Immature natural killer cell (primary cell): ENCODE measurements around the gene EZH2. TPM values are rescaled to one million over a fixed set of nuclear protein-coding genes. Genes with fewer than 3 reads are reported as not detected.
A peak's percentile ranks its signal among the peaks of the same experiment; 100 is the strongest.

ENCODE experiments used
- DNase-seq, 3 donors: peaks; one replicate each; pipeline ENCODE4 v3.0.0; 2022; ENCODE audit warnings: mixed read lengths in 1 of 3
- H3K27ac Mint-ChIP-seq, 6 donors: one replicate each; pipeline ENCODE4 v1.8.0; 2020; ENCODE audit warnings: mixed read lengths in 6 of 6, mild to moderate bottlenecking in 5 of 6, inconsistent platforms in 4 of 6, moderate library complexity in 3 of 6
- H3K27me3 Mint-ChIP-seq, 3 donors: one replicate each; pipeline ENCODE4 v1.8.0; 2020 to 2021; ENCODE audit warnings: low read depth in 3 of 3, mild to moderate bottlenecking in 3 of 3, mixed read lengths in 3 of 3, moderate library complexity in 3 of 3, inconsistent platforms in 1 of 3
- H3K36me3 Mint-ChIP-seq, 3 donors: one replicate each; pipeline ENCODE4 v1.8.0; 2020; ENCODE audit warnings: mixed read lengths in 3 of 3, inconsistent platforms in 2 of 3, mild to moderate bottlenecking in 2 of 3
- H3K4me1 Mint-ChIP-seq, 2 donors: one replicate each; pipeline ENCODE4 v1.8.0; 2020; ENCODE audit warnings: inconsistent platforms in 2 of 2, mild to moderate bottlenecking in 2 of 2, mixed read lengths in 2 of 2, moderate library complexity in 1 of 2
- H3K4me3 Mint-ChIP-seq, 5 donors: one replicate each; pipeline ENCODE4 v1.8.0; 2020; ENCODE audit warnings: mild to moderate bottlenecking in 5 of 5, mixed read lengths in 5 of 5, inconsistent platforms in 3 of 5, moderate library complexity in 3 of 5
- H3K9me3 Mint-ChIP-seq, 6 donors: one replicate each; pipeline ENCODE4 v1.8.0; 2020; ENCODE audit warnings: mild to moderate bottlenecking in 6 of 6, mixed read lengths in 6 of 6, inconsistent platforms in 4 of 6, moderate library complexity in 3 of 6
- polyA plus RNA-seq, 3 donors: library from polyadenylated mRNA; unstranded; fragments of 300-500 nt; fragmentation: Illumina TruSeq; gene quantifications; one replicate each; pipeline ENCODE4 v1.2.3, GENCODE V29; 2021

Gene EZH2
- polyA plus RNA-seq, 3 donors from 2014 or later = 5.0 to 9.5 (median 6.6) TPM

DNA sequence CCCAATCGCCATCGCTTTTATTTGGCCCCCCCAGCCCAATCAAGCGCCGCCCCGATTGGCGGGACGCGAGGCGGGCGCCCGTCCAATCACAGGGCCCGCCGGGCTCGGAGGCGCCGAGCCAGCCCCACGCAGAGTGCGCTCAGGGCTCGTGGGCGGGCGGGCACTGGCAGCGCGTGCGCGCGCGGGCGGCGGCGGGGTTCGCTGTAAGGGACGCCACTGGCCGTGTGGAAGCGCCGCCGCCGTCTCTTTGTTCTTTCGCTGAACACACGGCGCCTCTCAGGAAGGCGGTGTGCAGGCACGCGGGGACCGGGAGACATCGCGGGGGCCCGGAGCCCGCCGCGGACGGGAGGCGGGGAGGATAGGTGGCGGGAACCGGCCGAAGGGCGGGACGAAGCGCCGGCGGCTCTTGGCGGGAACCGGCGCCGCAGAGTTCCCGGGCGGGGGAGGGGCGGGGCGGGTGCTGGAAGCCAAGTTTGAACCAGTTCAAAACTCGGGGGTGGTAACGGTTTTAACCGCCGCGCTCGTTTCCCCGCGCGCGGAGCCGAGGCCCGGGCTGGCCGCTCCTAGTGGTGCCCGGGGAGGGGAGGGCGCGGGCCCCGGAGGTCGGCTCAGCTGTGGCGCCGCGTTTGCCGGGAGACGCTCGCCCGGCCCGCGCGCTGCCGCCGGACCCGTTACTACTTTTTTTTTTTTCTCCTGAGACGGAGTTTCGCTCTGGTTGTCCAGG is 370 bp upstream of the EZH2 start:
- peaks cover 4 to 15% (median 9%) of the 10 kb centered on the region in 3 donors for H3K27me3 Mint-ChIP-seq
- H3K9me3 Mint-ChIP-seq = no peaks in the 10 kb centered on the region
- H3K4me3 Mint-ChIP-seq = peak overlapping the region; percentile 90 to 95 (median 91)
- H3K36me3 Mint-ChIP-seq = no peaks in the 10 kb centered on the region
- peak overlapping the region; percentile 89 to 95 (median 92) for H3K27ac Mint-ChIP-seq
- H3K4me1 Mint-ChIP-seq = peaks cover 19 to 48% of the 10 kb centered on the region in 2 donors
- DNase-seq = peak; percentile 95 to 96 (median 96)

DNA sequence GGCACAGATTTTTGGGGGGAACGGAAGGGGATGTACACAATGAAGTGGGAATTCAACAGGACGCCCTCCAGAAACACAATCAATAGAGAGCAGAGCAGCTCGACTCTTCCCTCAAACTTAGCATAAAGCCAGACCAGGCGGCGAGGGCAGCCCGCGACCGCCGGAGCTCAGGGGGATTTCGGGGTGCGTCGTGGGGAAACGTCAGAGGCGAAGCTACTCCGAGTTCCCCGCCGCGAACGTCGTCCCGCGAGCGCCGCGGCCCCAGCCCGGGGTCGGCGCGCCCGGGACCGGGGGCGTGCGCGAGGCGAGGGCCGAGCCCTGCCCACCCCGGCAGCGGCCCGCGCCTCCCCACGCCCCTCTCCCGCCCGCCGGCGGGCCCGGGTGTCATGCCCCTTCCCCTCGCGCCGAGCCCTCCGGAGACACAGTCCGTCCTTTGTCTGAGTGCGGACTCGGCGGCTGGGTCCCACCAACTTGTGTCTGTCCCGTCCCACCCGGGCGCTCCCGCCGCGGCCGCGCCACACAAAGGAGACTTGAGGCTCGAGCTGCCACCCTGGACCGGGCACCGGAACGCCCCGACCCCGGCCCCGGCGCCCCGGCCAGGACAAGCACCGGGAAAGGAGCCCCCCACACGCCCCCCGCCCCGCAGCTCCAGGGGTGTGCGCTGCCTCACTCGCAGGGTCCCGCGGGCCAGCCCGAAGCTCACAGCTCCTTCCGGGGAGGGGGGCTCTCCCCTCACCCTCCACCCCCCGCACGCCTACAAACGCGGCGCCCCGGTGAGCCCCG is 634 bp downstream of the EZH2 start:
- H3K27ac Mint-ChIP-seq = peak overlapping the region; percentile 90 to 98 (median 96)
- DNase-seq = peak; percentile 69 to 75 (median 75)
- no peaks in the 10 kb centered on the region for H3K9me3 Mint-ChIP-seq
- peaks cover 18 to 43% of the 10 kb centered on the region in 2 donors for H3K4me1 Mint-ChIP-seq
- peak overlapping the region; percentile 95 to 98 (median 96) for H3K4me3 Mint-ChIP-seq
- H3K36me3 Mint-ChIP-seq = no peaks in the 10 kb centered on the region
- H3K27me3 Mint-ChIP-seq = peaks cover 4 to 15% (median 9%) of the 10 kb centered on the region in 3 donors

DNA sequence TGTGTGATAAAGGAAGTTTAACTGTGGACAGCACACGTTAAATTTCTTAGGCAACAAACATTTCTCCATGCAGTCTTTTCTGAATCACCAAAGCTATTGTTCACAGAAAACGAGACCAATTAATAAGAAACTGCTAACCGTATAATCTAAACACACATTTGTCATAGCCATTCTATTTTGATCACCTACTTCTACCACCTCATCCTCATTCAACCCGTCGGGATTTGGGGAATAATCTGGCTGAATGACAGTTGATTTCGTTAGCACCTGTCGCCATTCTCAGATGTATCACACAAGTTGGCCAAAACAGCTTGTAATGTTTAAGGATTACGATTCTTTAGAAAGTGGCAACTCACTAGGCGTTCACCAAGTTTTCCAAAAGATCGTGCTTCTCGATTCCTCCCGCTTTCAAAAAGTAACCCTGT is 1.2 kb downstream of the EZH2 start:
- H3K4me3 Mint-ChIP-seq = peak overlapping the region; percentile 95 to 98 (median 96)
- H3K27me3 Mint-ChIP-seq = peaks cover 4 to 15% (median 9%) of the 10 kb centered on the region in 3 donors
- no peaks in the 10 kb centered on the region for H3K9me3 Mint-ChIP-seq
- peak overlapping the region; percentile 90 to 98 (median 96) for H3K27ac Mint-ChIP-seq
- H3K36me3 Mint-ChIP-seq = no peaks in the 10 kb centered on the region
- H3K4me1 Mint-ChIP-seq = peaks cover 17 to 42% of the 10 kb centered on the region in 2 donors
- no peak for DNase-seq

DNA sequence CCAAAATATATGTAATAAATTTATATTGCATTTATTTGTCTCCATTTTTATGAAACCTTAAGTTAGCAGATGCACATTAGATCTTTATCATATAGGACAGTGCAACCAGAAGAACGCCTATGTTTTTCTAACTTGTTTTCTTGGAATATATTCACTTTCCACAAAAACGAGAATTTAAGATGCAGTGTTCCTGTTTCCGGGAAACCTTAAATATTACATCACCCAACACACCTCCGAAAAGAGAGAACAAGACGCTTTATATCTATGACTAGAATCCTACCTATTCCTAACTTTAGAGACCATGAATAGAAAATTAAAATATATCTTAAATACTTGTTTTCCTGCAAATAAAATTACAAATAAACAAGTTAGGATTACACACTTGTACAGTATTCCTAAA is 1.9 kb downstream of the EZH2 start:
- H3K4me3 Mint-ChIP-seq = peak overlapping the region; percentile 33 to 97 (median 95)
- H3K9me3 Mint-ChIP-seq = no peaks in the 10 kb centered on the region
- DNase-seq = no peak
- peaks cover 4 to 15% (median 9%) of the 10 kb centered on the region in 3 donors for H3K27me3 Mint-ChIP-seq
- H3K4me1 Mint-ChIP-seq = peaks cover 17 to 35% of the 10 kb centered on the region in 2 donors
- H3K27ac Mint-ChIP-seq = peak overlapping the region in 2 of 6 donors; percentile 90 to 96
- no peaks in the 10 kb centered on the region for H3K36me3 Mint-ChIP-seq

DNA sequence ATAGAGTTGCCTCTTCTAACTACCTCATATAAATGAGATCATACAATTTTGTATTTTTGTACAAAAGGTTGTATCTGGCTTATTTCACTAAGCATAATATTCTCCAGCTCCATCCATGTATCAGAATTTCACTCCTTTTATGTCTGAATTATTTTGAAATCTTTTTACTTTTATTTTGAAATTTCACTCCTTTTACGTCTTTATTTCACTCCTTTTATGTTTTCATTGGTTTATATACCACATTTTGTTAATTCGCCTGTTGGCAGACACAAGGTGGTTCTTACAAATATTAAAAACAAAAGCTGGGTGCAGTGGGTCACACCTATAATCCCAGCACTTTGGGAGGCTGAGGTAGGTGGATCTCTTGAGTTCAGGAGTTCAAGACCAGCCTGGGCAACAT is 5.8 kb downstream of the EZH2 start:
- Mint-ChIP-seq H3K4me3 (no peak overlapping the region), H3K4me1 (peaks cover 8 to 31% of the 10 kb centered on the region in 2 donors), H3K36me3 (no peaks in the 10 kb centered on the region), H3K27me3 (peaks cover 4 to 6% (median 4%) of the 10 kb centered on the region in 3 donors), H3K9me3 (no peaks in the 10 kb centered on the region), H3K27ac (no peak overlapping the region)
- no peak for DNase-seq

DNA sequence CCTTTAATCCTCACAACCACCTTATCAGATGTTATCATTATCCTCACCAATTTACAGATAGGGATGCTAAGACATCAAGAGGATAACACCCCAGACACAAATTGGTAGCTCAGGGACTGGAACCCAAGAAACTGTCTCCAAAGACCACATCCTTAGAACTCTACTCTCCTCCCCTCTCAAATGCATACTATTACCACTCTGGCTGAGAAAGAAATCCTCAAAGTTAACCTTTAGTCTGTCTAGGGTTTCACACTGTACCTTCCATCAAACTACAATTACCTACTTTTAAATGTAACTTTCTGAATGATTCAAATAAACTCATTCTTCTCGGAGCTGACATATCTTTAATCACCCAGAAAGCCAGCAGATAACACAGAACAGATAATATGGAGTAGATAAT is 6.6 kb downstream of the EZH2 start:
- no peak overlapping the region for H3K27ac Mint-ChIP-seq
- H3K27me3 Mint-ChIP-seq = peaks cover 0 to 2% (median 0%) of the 10 kb centered on the region in 3 donors
- peaks cover 5 to 29% of the 10 kb centered on the region in 2 donors for H3K4me1 Mint-ChIP-seq
- DNase-seq = no peak
- no peaks in the 10 kb centered on the region for H3K36me3 Mint-ChIP-seq
- H3K4me3 Mint-ChIP-seq = no peak overlapping the region
- no peaks in the 10 kb centered on the region for H3K9me3 Mint-ChIP-seq

DNA sequence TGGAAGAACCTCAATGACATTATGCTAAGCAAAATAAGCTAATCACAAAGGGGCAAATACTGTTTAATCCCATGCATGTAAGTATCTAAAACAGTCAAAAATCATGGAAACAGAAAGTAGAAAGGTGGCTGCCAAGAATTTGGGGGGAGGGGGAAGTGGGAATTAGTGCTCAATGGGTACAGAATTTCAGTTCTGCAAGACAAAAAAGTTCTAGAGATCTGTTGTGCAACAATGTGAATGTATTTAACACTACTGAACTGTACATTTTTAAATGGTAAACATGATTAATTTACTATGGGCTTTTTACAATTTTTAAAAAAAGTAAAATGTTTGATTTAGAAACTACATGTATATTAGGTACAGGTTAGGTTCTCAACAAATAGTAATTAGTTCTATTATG is 11.9 kb downstream of the EZH2 start:
- Mint-ChIP-seq H3K4me3 (no peak overlapping the region), H3K4me1 (peaks cover 12 to 44% of the 10 kb centered on the region in 2 donors), H3K27ac (peak overlapping the region in 1 of 6 donors; percentile 40), H3K27me3 (peaks cover 1 to 8% (median 3%) of the 10 kb centered on the region in 3 donors), H3K9me3 (peaks cover 5 to 12% (median 8%) of the 10 kb centered on the region in 6 donors), H3K36me3 (peaks cover 11 to 12% (median 11%) of the 10 kb centered on the region in 3 donors)
- DNase-seq = no peak

DNA sequence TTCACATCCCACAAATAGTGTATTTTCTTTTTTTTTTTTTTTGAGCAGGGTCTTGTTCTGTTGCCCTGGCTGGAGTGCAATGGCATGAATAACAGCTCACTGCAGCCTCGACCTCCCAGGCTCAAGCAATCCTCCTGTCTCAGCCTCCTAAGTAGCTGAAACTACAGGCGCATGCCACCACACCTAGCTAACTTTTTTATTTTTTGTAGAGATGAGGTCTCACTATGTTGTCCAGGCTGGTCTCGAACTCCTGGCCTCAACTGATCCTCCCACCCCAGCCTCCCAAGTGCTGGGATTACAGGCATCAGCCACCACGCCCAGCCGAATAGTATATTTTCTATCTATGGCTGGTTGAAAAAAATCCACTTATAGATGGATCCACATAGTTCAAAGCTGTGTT is 12.5 kb downstream of the EZH2 start:
- Mint-ChIP-seq H3K27ac (no peak overlapping the region), H3K4me3 (no peak overlapping the region), H3K9me3 (peaks cover 5 to 12% (median 8%) of the 10 kb centered on the region in 6 donors), H3K36me3 (peaks cover 11 to 12% (median 11%) of the 10 kb centered on the region in 3 donors), H3K4me1 (peaks cover 12 to 44% of the 10 kb centered on the region in 2 donors), H3K27me3 (peaks cover 1 to 8% (median 3%) of the 10 kb centered on the region in 3 donors)
- DNase-seq = no peak

DNA sequence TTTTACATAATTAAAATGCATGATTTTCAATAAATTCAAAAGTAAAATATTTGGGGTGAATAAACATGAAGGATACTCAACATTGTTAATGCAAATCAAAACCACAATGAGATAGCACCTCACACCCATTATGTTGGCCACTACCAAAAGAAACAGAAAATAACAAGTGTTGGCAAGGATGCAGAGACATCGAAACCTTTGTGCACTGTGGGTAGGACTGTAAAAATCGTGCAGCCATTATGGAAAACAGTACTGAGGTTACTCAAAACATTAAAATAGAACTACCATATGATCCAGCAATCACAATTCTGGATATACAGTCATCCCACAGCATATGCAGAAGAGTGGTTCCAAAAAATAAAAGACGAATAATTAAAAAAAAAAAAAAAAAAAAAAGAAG is 13.1 kb downstream of the EZH2 start:
- peaks cover 11 to 12% (median 11%) of the 10 kb centered on the region in 3 donors for H3K36me3 Mint-ChIP-seq
- peaks cover 12 to 39% of the 10 kb centered on the region in 2 donors for H3K4me1 Mint-ChIP-seq
- no peak overlapping the region for H3K27ac Mint-ChIP-seq
- peak overlapping the region in 2 of 5 donors; percentile 38 to 46 for H3K4me3 Mint-ChIP-seq
- H3K27me3 Mint-ChIP-seq = peaks cover 1 to 8% (median 3%) of the 10 kb centered on the region in 3 donors
- H3K9me3 Mint-ChIP-seq = peaks cover 5 to 12% (median 8%) of the 10 kb centered on the region in 6 donors
- peak in 1 of 3 donors; percentile 14 for DNase-seq

DNA sequence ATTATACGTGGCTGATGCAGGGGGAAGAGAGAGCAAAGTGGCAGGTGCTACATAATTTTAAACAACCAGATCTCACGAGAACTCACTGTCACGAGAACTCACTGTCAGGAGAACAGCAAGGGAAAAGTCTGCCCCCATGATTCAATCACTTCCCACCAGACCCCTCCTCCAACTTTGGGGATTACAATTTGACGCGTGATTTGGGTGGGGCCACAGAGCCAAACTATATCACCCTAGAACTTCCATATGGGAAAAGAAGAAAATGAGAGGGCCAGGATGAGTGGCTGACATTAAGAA is 15.8 kb downstream of the EZH2 start:
- H3K4me3 Mint-ChIP-seq = no peak overlapping the region
- peaks cover 11 to 12% (median 11%) of the 10 kb centered on the region in 3 donors for H3K36me3 Mint-ChIP-seq
- DNase-seq = no peak
- H3K4me1 Mint-ChIP-seq = peaks cover 20 to 51% of the 10 kb centered on the region in 2 donors
- H3K27ac Mint-ChIP-seq = peak overlapping the region in 1 of 6 donors; percentile 18
- H3K9me3 Mint-ChIP-seq = peaks cover 5 to 12% (median 9%) of the 10 kb centered on the region in 6 donors
- peaks cover 1 to 8% (median 3%) of the 10 kb centered on the region in 3 donors for H3K27me3 Mint-ChIP-seq

DNA sequence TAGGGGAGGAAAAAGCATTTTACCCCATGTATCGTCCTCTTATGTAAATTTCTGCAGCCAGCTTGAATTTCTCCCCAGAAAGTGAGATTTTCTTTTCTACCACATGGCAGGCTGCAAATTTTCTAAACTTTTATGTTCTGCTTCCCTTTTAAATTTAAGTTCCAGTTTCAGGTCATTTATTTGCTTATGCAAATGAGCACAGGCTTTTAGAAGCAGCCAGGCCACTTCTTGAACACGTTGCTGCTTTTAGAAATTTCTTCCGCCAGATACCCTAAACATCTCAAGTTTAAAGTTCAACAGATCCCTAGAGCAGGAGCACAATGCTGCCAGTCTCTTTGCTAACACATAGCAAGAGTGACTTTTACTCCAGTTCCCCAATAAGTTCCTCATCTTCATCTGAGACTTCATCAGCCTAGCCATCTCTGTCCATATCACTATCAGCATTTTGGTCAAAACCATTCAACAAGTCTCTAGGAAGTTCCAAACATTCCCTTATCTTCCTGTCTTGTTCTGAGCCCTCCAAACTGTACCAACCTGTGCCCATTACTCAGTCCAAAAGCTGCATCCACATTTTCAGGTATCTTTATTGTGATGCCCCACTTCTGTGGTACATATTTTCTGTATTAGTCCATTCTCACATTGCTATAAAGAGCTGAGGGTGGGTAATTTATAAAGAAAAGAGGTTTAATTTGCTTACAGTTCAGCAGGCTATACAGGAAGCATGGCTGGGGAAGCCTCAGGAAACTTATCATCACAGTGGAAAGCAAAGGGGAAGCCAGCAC is 16.3 kb downstream of the EZH2 start:
- Mint-ChIP-seq H3K27me3 (peaks cover 1 to 8% (median 3%) of the 10 kb centered on the region in 3 donors), H3K36me3 (peaks cover 11 to 12% (median 11%) of the 10 kb centered on the region in 3 donors), H3K9me3 (peaks cover 5 to 12% (median 9%) of the 10 kb centered on the region in 6 donors), H3K4me3 (no peak overlapping the region), H3K27ac (peak overlapping the region in 2 of 6 donors; percentile 18 to 30), H3K4me1 (peaks cover 21 to 52% of the 10 kb centered on the region in 2 donors)
- no peak for DNase-seq

DNA sequence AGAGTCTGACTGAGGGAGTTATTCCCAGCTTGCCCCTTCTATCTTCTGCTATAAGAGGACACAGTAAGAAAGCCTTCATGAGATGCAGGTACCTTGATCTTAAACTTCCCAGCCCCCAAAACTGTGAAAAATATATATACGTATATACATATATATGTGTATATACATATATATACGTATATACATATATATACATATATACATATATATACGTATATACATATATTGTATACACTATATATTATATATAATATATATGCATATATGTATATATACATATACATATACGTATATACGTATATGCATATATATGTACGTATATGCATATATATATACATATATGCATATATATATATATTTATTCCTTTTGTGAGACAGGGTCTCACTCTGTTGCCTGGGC is 17.7 kb downstream of the EZH2 start:
- Mint-ChIP-seq H3K4me1 (peaks cover 14 to 39% of the 10 kb centered on the region in 2 donors), H3K27ac (no peak overlapping the region), H3K36me3 (peaks cover 11 to 12% (median 11%) of the 10 kb centered on the region in 3 donors), H3K9me3 (peaks cover 5 to 12% (median 9%) of the 10 kb centered on the region in 6 donors), H3K4me3 (no peak overlapping the region), H3K27me3 (peaks cover 1 to 6% (median 3%) of the 10 kb centered on the region in 3 donors)
- DNase-seq = no peak

DNA sequence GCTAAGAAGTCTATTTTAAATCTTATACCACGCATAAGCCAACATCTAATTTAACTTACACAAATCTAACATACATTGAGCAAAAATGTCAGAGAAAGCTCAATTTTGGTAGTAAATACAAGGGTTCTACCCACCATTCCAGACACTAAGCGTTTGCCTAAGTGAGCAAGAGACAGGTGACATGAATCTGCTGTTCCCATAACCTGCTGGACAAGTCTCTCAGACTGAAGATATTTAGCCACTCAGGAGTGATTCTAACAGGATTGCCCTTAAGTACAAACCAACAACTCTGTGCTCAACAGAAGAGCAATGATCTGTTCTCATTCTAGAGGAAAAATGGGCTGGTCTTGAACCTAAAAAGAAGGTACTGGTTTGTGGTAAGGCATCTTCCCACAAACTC is 18.8 kb downstream of the EZH2 start:
- Mint-ChIP-seq H3K36me3 (peaks cover 11 to 12% (median 11%) of the 10 kb centered on the region in 3 donors), H3K4me3 (no peak overlapping the region), H3K27me3 (peaks cover 1 to 3% (median 3%) of the 10 kb centered on the region in 3 donors), H3K4me1 (peaks cover 10 to 33% of the 10 kb centered on the region in 2 donors), H3K9me3 (peaks cover 5 to 12% (median 9%) of the 10 kb centered on the region in 6 donors), H3K27ac (peak overlapping the region in 1 of 6 donors; percentile 34)
- DNase-seq = no peak
